C1 segment of cervical spinal cord (tissue), 14 donors: ENCODE measurements around the gene ISLR2.
A peak's percentile ranks its signal among the peaks of the same experiment; 100 is the strongest.
"Not testable (repeated sequence)": the region's sequence is repeated elsewhere in the genome, so short reads cannot be mapped to it uniquely, and the experiment has no call there.

Experiments used
- DNase-seq, 14 donors: peaks; one replicate each; lab custom pipeline; 2025; lab: John Stamatoyannopoulos, UW

Gene ISLR2, protein sequence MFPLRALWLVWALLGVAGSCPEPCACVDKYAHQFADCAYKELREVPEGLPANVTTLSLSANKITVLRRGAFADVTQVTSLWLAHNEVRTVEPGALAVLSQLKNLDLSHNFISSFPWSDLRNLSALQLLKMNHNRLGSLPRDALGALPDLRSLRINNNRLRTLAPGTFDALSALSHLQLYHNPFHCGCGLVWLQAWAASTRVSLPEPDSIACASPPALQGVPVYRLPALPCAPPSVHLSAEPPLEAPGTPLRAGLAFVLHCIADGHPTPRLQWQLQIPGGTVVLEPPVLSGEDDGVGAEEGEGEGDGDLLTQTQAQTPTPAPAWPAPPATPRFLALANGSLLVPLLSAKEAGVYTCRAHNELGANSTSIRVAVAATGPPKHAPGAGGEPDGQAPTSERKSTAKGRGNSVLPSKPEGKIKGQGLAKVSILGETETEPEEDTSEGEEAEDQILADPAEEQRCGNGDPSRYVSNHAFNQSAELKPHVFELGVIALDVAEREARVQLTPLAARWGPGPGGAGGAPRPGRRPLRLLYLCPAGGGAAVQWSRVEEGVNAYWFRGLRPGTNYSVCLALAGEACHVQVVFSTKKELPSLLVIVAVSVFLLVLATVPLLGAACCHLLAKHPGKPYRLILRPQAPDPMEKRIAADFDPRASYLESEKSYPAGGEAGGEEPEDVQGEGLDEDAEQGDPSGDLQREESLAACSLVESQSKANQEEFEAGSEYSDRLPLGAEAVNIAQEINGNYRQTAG

DNA sequence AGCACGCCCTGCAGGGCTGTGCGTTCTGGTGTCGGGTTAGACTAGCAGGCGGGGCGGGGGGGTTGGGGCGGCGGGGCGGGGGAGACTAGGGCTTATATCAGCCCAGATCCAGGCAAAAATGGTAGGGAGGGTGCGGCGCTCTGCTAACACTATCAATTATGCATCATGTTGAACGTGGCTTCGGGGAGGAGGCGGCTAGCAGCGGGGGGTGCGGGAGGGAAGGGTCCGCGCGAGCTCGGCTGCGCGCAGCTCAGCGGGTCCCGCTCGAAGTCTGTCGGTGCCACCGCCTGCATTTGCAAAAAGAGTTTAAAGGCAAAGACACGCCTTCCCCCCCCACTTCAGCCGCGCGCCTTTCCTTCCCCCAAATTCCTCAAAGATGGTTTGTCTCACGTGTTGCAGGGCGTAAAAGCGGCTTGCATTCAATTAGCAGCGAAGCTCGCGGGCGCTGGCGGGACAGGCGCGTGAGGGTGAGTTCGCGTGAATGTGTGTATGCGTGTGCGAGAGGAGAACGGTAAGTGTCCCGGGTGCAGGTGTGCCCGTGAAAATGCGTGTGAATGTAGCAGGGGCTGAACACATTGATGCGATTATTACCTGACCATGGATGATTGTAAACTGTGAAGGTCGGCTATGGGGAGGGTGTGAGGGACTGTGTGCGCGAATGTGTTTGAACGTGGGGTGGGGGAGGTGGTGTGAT is at the start of gene ISLR2:
Gene ISLR2 (plus strand): TSS at position 432 of the 694 bp plus-strand sequence. CDS start 2,169 bp downstream, outside the sequence.
- DNase-seq, result no peak

DNA sequence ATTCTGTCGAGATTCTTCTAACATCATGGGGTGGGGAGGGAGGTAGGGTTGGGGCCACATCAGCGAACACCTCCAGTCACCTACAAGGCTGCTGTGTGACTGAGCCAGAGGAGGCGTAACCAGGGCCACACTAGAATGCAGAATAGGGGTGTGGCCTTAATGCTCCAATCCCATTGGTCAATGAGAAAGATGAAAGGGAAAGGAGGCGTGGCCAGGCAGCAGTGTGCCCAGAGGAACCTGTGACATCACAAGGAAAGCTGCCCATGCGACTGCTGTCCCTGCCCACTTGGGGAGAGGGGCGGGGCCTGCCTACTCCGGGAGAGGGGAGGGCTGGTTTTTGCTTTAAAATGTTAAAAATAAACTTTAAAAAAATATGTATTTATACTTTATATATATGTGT is 47.9 kb upstream of the ISLR2 start, which contains the start of gene GOLGA6A:
Gene GOLGA6A (minus strand): TSS at position 101 of the 400 bp plus-strand sequence. CDS start 41 bp downstream, at position 60.
- not testable (repeated sequence) for DNase-seq

DNA sequence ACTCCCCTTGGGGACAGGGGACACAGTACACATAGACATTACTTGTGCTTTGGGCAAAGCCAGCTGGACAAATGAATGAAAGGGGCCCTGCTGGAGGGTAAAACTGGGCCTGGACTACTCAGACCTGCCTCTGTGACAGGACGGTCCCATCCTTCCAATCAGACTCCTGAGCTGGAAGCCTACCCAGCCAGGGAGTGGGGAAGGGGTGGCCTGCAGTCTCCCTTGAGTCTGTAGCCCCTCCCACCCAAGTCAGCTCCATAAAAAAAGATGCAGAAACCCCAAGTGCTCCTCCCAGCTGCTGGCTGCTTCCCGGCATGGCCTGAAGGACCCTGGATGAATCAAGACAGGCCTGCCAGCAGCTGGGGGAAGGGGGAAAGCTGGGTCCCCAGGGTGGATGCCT is 35.8 kb upstream of the ISLR2 start:
- not testable (repeated sequence) for DNase-seq

DNA sequence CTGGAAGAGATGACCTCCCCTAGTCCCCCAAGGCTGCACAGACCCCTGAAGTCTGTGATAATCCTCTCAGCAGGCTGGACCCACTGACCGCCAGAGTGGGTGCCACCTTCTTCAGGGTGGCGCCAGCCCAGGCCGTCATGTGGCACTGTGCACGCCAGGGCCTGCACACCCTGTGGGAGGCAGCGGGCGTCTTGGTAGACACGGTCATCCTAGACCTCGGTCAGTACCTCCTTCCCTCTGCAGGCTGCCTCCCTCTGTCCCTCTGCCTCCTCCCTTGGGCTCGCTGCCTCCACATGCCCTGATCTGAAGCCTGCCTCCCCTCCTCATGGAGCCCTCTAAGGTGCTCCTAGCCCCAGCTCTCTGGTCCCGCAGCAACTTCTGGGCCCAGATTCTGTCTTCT is 34.8 kb upstream of the ISLR2 start:
- DNase-seq, result not testable (repeated sequence)

DNA sequence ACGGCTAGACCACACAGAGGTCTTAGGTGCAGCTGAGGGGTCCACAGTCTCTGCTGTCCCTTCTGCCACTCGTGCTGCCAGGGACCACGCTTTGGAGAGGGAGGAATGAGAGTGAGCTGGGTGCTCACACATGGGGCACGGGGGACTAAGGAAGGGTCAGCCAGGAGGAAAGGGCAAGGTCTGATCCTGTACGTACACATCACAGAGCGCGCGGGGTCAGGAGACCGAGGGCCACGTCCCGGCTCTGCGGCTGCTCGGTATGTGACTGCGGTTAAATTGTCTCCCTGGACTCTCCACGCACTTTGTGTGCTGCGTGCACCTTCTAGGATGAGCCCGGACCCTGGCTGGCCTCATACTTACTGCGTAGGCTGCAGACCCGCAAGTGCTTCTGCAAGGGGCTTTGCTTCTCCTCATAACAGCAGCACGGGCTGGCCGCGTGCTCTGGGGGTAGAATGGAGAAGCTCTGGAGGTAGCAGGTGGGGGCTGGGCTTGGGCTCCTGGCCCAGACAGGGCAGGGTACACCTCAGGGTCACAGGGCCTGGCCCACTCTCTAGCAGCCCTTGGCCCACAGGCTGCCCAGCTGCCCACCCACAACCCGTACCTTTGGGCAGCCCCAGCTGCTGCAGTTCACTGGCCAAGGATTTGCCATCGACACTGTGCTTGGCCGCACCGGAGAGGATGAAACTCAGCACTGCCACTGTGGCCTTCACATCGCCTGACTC is 33.5 kb upstream of the ISLR2 start:
- DNase-seq, result not testable (repeated sequence)

DNA sequence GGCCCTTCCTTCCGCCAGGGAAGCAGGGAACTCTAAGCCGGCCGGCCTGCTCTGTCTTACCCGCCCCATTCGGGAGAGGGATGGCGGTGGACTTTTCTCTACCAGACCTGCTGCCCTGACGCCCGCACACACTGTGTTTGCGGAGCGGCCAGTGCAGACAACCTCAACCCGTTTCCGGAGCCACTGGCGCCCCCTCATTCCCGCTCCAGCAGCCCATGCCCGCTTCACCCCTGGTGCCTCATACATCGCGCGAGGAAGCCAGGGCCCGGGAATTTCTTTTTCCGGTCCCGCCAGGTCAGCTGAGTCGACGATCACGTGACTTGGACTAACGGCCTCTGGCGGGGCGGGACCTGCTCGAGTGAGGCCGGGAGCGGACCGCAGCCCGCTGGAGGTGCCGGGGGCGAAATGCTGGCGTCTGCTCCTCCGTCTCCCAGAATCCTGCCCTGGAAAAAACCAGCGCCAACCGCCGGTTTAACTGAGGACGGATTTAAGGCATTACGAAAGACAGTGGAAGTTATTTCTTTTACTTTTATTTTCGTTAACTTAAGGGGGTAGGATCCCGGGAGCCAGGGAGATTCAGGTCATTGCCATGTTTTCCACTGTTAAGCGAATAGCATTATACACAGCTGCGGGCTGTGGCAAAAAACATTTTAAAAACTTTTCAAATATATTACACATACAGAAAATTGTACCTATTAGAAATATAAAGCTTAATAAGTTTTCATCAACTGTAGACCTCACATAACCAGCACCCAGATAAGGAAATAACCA is 30.2 kb upstream of the ISLR2 start:
- not testable (repeated sequence) for DNase-seq

DNA sequence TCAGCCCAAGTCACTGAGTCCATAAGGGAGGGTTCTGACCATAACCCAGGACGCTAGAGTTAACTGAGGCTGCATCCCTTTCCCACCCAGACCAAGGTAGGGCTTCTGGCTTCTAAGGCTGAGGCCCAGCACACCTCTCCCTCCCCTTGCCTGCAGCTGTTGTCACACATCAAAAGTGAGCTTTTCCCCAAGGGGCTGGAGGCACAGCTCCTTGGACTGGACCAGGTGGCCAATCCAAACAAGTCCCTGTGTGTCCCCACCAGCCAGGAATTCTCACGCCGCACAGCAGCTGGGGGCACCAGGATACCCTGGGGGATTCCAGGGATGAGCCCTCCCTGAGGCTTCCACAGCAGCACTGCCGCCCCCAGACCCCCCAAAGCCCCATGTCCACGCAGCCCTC is 22.3 kb upstream of the ISLR2 start:
- DNase-seq, result no peak

DNA sequence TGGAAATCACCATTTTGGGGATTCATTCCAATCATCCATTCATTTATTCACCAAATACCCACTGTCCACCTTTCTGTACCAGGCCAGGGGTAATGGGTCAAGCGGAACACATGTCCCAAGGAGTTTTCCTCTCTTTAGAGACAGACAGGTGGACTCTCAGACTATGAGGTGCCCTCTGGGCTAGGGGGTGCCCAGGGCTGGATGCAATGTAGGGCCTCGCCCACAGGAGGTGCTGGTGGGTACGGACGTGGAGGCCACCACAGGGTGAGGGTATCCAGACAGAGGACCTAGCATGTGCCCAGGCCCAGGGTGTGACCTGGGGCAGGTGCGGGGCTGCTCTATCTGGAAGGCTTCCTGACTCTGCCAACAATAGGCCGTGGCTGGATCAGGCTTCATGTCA is 21.8 kb upstream of the ISLR2 start:
- not testable (repeated sequence) for DNase-seq

DNA sequence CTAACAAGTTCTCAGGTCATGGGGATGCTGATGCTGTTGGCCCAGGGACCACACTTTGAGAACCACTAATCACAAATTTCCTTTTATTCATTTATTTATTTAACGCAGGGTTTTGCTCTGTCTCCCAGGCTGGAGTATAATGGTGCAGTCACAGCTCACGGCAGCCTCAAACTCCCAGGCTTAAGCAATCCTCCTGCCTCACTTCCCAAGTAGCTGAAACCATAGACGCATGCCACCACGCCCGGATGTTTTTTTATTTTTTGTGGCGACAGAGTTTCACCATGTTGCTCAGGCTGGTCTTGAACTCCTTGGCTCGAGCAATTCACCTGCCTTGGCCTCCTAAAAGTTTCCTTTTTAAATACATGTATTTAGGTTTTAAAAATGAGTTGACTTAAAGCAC is 20.7 kb upstream of the ISLR2 start:
- DNase-seq, result no peak

DNA sequence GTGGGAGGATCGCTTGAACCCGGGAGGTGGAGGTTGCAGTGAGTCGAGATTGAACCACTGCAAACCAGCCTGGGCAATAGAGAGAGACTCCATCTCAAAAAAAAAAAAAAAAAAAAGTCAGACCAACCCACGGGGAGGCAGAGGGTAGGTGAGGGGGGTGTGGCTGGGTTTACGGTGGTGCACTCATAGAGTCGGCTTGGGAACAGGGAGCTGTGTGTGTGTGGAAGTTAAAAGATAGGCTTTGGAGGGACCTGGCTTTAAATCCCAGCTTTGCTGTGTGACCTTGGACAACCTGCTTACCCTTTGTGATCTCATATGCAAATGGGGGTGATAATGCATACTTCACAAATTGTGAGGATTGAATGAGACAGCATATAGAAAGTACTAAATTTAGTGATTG is 10.0 kb upstream of the ISLR2 start:
- no peak for DNase-seq

DNA sequence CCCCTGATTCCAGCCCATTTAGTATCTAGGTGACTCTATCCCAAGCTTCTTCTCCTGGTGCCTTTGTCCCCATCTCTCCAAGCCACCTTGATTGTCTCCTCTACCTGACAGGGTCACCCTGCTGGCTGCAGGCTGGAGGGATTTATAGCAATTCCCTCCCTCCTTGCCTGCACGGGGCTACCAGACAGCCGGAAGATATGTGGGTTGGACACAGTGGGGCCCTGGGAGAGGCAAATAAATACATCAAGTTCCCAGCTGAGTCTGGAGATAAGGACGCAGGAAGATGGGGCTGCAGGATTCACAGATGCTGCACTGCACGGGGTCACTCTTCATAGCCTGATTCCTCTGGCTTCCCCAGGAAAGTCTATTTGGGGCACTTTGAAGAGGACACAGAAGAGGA is 9.3 kb upstream of the ISLR2 start:
- DNase-seq, result no peak

DNA sequence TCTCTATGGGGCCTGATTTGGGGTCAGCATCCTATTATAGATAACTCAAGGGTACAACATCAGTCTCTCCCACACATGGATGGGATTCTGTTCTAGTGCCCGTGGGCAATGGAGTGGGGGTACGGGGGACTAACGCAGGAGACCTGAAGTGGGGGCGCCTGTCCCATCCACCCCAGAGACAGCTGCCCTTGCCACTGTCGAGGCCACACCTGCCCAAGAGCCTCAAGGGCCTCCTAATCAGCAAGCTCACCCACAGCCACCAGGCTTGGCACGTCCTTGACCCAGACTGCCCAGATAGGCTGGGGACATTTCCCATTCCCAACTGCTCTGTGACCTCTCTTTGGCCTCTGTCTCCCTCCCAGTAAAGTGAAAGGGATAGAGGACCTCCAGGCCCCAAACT is 8.5 kb upstream of the ISLR2 start:
- DNase-seq, result no peak

DNA sequence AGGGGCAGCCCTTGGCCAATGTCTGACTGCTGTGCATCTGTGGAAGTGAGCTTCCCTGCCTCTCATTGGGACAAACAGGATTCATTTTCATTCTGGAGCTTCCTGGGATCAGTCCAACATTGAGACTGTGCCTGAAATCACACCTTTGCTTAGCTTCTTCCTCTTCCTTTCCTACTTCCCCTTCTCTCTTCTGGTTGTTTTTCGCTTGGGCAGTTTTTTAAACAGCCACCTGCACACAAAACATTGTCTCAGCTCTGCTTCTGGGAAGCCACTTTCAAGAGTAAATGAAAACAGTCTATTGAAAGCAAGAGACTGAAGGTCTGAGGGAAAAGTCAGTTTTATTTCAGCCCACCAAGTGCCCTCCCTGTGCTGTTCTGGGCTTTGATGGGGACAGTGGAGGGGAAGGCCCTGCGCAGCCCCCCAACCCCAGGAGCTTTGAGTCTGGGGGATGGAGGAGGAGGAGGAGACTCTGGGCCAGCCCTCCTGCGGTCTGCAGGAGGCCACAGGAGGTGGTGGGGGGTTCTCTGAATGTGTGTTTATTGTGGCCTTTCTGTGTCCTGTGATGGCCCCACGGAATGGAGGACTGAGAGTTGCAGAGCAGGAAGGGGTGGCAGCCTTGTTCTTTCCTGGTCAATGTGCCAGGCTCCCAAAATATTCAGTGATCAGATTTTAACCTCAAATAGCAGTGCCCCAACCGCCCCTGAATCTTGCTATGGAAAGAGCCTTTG is 7.8 kb upstream of the ISLR2 start:
- DNase-seq, result no peak

DNA sequence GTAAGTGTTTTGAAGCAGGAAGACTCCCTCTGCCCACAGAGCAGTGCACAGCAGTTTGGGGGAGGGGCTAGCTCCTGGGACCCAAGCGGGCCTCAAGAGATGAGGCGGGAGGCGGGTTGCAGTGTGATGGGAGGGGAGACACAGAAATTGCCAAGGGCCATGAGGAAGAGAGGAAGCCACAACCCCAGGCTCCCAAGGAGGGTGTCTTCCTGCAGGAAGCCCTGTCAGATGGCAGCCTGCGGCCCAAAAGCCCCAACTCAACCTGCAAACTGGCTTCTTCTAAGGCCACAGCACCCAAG is 7.3 kb upstream of the ISLR2 start:
- DNase-seq, result no peak

DNA sequence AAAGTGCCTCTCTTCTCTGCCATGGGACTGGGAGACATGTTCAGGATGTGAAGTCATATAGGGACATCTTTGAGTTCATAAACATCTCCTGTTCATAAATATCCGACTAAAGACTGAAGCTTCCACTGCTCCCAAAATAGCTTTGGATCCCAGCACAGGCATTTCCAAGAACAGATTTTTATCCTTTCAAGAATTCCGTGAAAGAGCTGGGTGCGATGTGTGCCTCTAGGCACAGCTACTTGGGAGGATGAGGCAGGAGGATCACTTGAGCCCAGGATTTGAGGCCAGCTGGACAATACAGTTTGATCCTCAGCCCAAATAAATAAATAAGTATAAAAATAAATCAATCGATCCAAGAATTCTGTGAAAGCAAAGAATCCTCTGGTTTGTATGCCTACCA is 6.7 kb upstream of the ISLR2 start:
- no peak for DNase-seq

DNA sequence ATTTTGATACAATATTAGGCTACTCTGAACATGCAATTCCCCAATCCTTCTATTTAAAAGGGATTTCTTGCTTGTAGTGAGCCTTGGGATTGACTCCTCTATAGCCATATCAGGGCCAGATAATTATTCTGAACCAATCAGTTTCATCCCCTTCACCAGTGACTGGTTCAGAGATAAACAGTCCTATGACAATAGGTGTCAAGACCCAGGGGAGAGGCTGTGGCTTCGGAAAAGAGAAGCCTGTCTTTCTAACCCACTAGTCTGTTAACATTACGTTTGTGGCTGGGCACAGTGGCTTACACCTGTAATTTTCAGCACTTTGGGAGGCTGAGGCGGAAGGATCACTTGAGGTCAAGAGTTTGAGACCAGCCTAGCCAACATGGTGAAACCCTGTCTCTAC is 6.2 kb upstream of the ISLR2 start:
- DNase-seq, result no peak

DNA sequence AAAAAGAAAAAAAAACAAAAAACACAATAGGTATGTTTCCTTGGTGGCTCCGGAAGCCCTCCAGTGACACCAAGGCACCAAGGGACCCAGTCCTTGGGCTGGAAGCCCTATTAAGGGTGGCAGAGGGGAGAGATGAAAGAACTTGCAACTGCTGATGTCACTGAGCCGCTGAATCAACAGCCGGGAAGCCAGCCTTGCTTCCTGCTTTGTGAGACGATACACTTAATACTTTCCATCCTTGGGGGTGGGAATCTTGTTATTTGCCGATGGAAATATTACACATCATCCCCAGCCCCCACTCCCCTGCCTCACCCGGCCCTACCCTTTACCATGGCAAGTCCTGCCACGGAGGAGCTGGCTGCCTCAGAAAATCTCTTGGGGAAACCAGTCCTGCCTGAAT is 5.6 kb upstream of the ISLR2 start:
- no peak for DNase-seq

DNA sequence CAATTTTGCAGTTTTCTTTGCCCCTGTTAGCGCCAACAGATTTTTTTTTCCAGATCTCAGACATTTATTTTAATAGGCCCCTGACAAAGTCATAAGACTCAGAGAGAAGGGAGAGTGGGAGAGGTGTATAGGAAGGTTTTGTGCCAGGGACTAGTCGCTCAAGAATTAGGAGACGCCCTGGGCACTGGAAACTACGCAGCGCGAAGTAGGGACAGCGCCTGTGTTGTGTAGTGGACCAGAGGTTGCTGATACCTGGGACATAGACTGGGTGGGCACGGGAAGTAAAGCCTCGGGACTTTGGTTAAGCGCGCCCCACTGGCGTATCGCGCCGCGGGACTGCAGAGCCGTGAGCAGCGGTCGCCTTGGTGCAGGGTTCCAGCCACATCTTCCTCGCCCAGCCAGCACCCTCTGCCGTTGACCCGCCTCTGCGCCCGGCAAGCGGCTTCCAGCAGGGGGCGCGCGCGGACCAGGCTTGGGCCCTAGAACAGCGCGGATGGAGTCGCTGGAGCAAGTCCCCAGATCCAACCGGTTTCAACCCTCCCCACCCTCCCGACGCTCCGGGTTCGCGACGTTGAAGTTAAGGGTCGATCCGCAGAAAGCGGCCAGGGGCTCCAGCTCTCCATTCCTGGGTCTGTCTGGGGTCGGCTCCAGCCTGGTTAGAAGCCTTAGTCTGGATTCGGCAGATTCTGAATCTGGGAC is 3.0 kb upstream of the ISLR2 start:
- peak; percentile 14 to 84 (median 54) for DNase-seq

DNA sequence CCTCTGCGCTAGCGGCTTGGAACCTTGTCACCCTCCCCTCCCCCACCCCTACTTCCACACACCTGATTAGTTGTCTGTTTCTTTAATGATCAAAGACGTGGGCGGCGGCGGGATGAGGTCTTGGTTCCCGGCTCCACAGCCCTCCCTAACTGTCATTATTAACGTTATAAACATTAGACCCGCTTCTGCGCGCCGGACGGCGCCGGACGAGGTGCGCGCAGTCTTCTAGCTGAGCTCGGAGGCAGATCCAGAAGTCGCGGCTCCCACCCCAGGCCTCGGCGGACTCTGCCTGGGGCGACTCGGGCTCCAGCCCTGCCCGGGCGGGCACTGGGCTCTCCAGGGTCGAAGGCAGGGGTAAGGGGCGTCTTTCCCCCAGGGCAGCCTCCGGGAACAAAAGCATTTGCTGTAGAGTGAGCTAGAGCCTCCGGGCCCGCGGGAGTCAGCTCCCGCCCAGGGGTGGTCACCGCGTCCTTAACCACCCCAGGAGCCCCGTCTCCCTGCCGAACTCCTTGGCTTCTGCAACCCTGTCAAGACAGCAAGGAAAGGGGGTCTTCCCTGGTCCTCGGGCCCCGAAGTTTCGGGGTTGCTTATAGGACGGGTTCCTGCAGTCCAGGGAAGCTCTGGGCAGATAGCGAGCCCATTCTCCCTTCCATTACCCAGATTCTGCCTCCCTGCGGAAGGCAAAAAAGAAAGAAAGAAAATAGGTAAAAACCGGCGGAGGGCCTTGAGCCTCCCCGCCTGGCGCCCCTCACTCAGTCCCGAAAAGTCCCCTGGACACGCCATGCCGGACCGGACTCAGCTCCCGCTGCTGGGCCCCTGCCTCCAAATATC is 2.2 kb upstream of the ISLR2 start:
- DNase-seq, result no peak
